DOHH2 (cell line): Measurements from ENCODE around the gene DAGLA.

Experiments
- H3F3A ChIP-seq: fragments of 200-600 bp; sonication (generic), shearing (Covaris generic); 2 replicates; pipeline ENCODE4 v1.6.0; 2016; ENCODE audit warnings: antibody characterized with exemption, mild to moderate bottlenecking; ENCODE audit not compliant: control insufficient read depth, insufficient read depth
- H3K27ac ChIP-seq: fragments of 200-600 bp; sonication (generic); 2 replicates; pipeline ENCODE4 v1.5.1; 2014; ENCODE audit warnings: low read depth, mild to moderate bottlenecking, low read length, moderate library complexity
- H3K27me3 ChIP-seq: fragments of 200-600 bp; sonication (generic); 2 replicates; pipeline ENCODE4 v1.6.1; 2014; ENCODE audit warnings: mild to moderate bottlenecking, low read length, mixed read lengths; ENCODE audit not compliant: control insufficient read depth
- H3K36me3 ChIP-seq: fragments of 200-600 bp; sonication (generic); 2 replicates; pipeline ENCODE4 v1.6.1; 2014; ENCODE audit warnings: mild to moderate bottlenecking, low read length, moderate library complexity, mixed read lengths; ENCODE audit not compliant: control insufficient read depth
- H3K4me1 ChIP-seq: fragments of 200-600 bp; sonication (generic); 2 replicates; pipeline ENCODE4 v1.6.1; 2014; ENCODE audit warnings: mild to moderate bottlenecking, low read length, mixed read lengths; ENCODE audit not compliant: control insufficient read depth
- H3K4me2 ChIP-seq: fragments of 200-600 bp; sonication (generic); 2 replicates; pipeline ENCODE4 v1.6.0; 2014; ENCODE audit warnings: mild to moderate bottlenecking, low read length, moderate library complexity
- H3K4me3 ChIP-seq: fragments of 200-600 bp; sonication (generic); 2 replicates; pipeline ENCODE4 v1.5.1; 2014; ENCODE audit warnings: mild to moderate bottlenecking, low read length, mixed read lengths
- H3K79me2 ChIP-seq: fragments of 200-600 bp; sonication (generic); 2 replicates; pipeline ENCODE4 v1.6.1; 2014; ENCODE audit warnings: mild to moderate bottlenecking, low read length, mixed read lengths; ENCODE audit not compliant: control insufficient read depth
- H3K9me2 ChIP-seq: fragments of 200-600 bp; sonication (generic); replicated peaks from 2 replicates; pipeline ENCODE4 v1.6.1; 2014; ENCODE audit warnings: mild to moderate bottlenecking, low read length, mixed read lengths; ENCODE audit not compliant: control insufficient read depth
- H3K9me3 ChIP-seq: fragments of 200-600 bp; sonication (generic); 2 replicates; pipeline ENCODE4 v1.6.1; 2014; ENCODE audit warnings: antibody characterized with exemption, low read length, mixed read lengths; ENCODE audit not compliant: control insufficient read depth, insufficient read depth
- H4K20me1 ChIP-seq: fragments of 200-600 bp; sonication (generic); 2 replicates; pipeline ENCODE4 v1.6.0; 2014; ENCODE audit warnings: low read depth, mild to moderate bottlenecking, antibody characterized with exemption, low read length, moderate library complexity; ENCODE audit not compliant: control insufficient read depth, insufficient read depth
- EZH2phosphoT487 ChIP-seq: fragments of 200-600 bp; sonication (generic); IDR thresholded peaks from 2 replicates; pipeline ENCODE4 v1.6.1; 2017; ENCODE audit warnings: borderline replicate concordance, mild to moderate bottlenecking, antibody characterized with exemption, low read length, moderate library complexity, mixed read lengths
- TF ChIP-seq, protein P1 (sequence below): fragments of 200-600 bp; sonication (generic); IDR thresholded peaks from one replicate; pipeline ENCODE4 v1.5.1; 2014; ENCODE audit warnings: antibody characterized with exemption, mild to moderate bottlenecking, low read depth, low read length; ENCODE audit not compliant: poor library complexity, severe bottlenecking

DAGLA gene

DNA sequence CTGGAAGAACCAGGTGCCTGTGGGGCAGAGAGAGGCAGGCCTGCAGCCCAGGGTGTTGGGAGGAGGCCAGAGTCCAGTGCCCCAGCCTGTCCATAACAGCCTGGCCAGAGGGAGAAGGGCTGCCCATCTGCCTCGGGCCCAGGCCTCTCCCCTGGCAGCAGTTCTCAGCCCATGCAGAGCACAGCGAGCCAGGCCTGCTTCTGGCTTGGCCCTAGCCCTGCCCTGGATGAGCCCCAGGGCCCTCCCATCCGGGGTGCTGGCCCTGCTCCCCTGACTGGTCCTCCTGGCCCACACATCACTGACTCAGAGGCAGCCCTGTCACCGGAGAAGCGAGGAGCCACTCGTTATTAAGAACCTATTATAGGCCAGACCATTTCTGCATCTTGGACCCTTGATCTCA is 52.5 kb downstream of the DAGLA start:
- no peak overlapping the region for H3K4me3 ChIP-seq
- TF ChIP-seq EZH2phosphoT487: no peak
- TF ChIP-seq, protein P1, sequence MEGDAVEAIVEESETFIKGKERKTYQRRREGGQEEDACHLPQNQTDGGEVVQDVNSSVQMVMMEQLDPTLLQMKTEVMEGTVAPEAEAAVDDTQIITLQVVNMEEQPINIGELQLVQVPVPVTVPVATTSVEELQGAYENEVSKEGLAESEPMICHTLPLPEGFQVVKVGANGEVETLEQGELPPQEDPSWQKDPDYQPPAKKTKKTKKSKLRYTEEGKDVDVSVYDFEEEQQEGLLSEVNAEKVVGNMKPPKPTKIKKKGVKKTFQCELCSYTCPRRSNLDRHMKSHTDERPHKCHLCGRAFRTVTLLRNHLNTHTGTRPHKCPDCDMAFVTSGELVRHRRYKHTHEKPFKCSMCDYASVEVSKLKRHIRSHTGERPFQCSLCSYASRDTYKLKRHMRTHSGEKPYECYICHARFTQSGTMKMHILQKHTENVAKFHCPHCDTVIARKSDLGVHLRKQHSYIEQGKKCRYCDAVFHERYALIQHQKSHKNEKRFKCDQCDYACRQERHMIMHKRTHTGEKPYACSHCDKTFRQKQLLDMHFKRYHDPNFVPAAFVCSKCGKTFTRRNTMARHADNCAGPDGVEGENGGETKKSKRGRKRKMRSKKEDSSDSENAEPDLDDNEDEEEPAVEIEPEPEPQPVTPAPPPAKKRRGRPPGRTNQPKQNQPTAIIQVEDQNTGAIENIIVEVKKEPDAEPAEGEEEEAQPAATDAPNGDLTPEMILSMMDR: no peak
- no peaks in the 10 kb centered on the region for H3K4me1 ChIP-seq
- no peaks in the 10 kb centered on the region for H4K20me1 ChIP-seq
- no peaks in the 10 kb centered on the region for H3K9me3 ChIP-seq
- no peak overlapping the region for H3K4me2 ChIP-seq
- no peaks in the 10 kb centered on the region for H3K9me2 ChIP-seq
- H3K79me2 ChIP-seq: no peaks in the 10 kb centered on the region
- H3K36me3 ChIP-seq: no peaks in the 10 kb centered on the region
- peaks cover 4% of the 10 kb centered on the region; the same call in 1 of the 2 replicates for H3K27me3 ChIP-seq
- no peaks in the 10 kb centered on the region for H3F3A ChIP-seq
- no peak overlapping the region for H3K27ac ChIP-seq

DNA sequence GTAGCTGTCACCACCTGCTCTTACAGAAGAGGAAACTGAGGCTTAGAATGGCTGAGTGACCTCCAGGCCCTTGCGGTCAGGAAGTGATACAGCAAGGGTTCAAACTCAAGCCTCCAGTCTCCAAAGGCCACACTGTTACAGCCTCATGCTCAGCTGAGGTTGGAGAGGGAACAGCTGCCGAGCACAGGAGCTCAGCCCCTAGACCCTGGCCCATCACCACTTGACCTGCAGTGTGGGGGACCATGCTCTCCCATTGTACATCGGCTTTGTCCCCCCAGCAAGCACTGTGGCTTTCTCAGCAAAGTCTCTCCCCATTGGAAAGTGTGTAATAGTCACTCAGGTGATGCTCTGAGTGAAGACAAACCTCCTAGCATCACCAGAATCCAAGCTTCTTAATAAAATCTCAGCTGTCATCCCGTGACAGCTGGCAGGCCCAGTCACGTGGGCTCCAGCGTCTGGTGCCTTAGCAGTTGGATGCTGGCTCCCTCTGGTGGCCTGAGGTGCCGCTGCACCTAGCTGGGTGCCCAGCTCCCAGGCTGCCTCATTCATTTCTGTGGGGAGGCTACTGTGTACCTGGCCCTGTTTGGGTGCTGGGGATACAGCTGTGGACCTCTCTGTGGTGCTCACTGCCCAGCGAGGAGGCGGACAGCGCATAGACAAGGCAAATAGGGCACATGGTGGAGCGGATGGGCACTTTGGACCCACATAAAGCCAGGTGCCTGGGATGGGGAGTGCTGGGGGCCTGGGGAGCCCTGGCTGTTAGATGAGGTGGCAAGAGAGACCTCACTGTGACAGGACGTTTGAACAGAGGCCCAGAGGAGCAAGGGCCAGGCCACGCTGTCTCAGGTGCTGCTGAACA is 53.2 kb downstream of the DAGLA start:
- no peaks in the 10 kb centered on the region for H3K9me3 ChIP-seq
- no peaks in the 10 kb centered on the region for H3F3A ChIP-seq
- no peaks in the 10 kb centered on the region for H4K20me1 ChIP-seq
- H3K36me3 ChIP-seq: no peaks in the 10 kb centered on the region
- H3K27ac ChIP-seq: no peak overlapping the region
- TF ChIP-seq, protein P1: peak; percentile 98
- no peak for TF ChIP-seq EZH2phosphoT487
- H3K79me2 ChIP-seq: no peaks in the 10 kb centered on the region
- no peaks in the 10 kb centered on the region for H3K4me1 ChIP-seq
- peaks cover 4% of the 10 kb centered on the region; the same call in 1 of the 2 replicates for H3K27me3 ChIP-seq
- no peak overlapping the region for H3K4me2 ChIP-seq
- H3K4me3 ChIP-seq: no peak overlapping the region
- H3K9me2 ChIP-seq: no peaks in the 10 kb centered on the region

DNA sequence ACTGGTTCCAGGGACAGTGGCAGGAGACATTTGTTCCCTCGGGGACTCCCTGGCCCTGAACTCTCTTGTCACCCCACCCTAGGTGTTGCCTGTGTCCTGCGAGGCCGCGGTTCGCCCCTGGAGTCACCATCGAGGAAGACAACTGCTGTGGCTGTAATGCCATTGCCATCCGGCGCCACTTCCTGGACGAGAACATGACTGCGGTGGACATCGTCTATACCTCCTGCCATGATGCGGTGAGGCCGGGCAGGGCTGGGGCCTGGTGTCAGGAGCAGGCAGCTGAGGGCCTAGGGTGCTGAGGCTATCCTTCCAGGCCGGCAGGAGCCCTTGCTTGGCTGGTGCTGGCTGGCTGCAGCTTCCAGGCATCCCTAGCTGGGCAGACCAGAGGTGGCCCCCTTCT is 54.6 kb downstream of the DAGLA start:
- TF ChIP-seq, protein P1: no peak
- no peak for TF ChIP-seq EZH2phosphoT487
- Histone ChIP-seq H4K20me1 (no peaks in the 10 kb centered on the region), H3K9me2 (no peaks in the 10 kb centered on the region), H3K4me3 (no peak overlapping the region), H3K4me1 (no peaks in the 10 kb centered on the region), H3K9me3 (no peaks in the 10 kb centered on the region), H3F3A (no peaks in the 10 kb centered on the region), H3K36me3 (no peaks in the 10 kb centered on the region), H3K27me3 (peaks cover 4% of the 10 kb centered on the region; the same call in 1 of the 2 replicates), H3K27ac (no peak overlapping the region), H3K79me2 (no peaks in the 10 kb centered on the region), H3K4me2 (no peak overlapping the region)
